Islet precursor cell (in vitro differentiated cells): ENCODE measurements around the gene ZCCHC7.
"Not testable (repeated sequence)": the region's sequence is repeated elsewhere in the genome, so short reads cannot be mapped to it uniquely, and the experiment has no call there.

ENCODE experiments used
- DNase-seq: peaks from one replicate; pipeline ENCODE4 v3.0.0-alpha.2; 2018

The ZCCHC7 gene

GRCh38 chr9:37301042-37301853, 180.9 kb downstream of the ZCCHC7 start:
- DNase-seq, result no peak

GRCh38 chr9:37301854-37302172, 181.4 kb downstream of the ZCCHC7 start:
- no peak for DNase-seq

DNA sequence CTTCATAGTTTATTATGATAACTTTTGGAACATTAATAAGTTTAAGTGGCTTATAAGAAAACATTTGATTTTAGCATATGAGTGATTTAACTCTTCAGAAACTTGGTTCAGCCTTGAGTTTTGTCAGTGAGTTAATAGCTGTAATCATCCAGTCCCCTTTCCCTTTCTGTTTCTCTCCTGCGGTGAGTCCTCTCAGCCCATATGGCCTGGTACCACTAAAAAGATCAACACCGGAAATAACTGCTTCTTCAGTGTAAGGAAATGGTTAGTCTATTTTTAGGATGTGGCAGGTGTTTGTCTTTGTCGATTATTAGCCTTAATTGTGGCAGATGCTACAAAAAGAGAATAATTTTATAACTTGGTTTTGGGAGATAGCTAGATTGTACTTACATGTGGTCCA, 181.9 kb downstream of the ZCCHC7 start:
- no peak for DNase-seq

DNA sequence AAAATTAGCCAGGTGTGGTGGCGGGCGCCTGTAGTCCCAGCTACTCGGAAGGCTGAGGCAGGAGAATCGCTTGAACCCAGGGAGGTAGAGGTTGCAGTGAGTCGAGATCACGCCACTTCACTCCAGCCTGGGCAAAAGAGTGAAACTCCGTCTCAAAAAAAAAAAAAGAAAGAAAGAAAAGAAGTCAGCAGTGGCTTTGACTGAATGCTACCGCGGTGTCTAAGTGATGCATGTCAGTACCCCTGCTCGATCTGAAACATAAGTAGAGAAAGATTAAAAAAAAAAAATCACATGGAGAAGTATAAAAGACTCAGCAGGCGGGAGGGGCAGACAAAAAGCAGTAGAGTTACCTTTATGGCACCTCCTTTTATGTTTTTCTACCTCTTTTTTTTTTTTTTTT, 182.9 kb downstream of the ZCCHC7 start:
- DNase-seq, result not testable (repeated sequence)

GRCh38 chr9:37309136-37309535, 188.8 kb downstream of the ZCCHC7 start:
- DNase-seq, result peak; percentile 53

- no peak for DNase-seq
Observed at GRCh38 chr9:37311938-37312708, 191.7 kb downstream of the ZCCHC7 start.

DNA sequence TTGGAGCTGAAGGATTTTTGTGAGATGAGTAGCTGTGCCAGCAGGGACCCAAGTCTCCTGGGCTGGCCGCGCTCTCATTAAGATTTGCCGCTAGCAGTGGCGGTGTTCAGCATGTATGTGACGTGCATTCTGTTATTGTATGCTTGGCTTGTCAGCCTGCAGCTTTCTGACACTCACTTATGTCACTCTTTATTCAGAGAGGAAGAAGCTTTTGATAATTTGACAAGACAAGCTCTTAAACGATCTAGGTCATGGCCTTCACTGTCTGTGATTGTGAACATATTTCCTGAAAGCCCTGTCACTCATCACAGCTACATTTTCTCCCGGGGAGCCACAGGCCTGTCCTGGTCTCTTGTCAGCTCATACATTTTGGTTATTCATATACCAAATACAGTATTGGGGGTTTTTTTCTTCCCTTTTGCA, 203.9 kb downstream of the ZCCHC7 start:
- no peak for DNase-seq

DNA sequence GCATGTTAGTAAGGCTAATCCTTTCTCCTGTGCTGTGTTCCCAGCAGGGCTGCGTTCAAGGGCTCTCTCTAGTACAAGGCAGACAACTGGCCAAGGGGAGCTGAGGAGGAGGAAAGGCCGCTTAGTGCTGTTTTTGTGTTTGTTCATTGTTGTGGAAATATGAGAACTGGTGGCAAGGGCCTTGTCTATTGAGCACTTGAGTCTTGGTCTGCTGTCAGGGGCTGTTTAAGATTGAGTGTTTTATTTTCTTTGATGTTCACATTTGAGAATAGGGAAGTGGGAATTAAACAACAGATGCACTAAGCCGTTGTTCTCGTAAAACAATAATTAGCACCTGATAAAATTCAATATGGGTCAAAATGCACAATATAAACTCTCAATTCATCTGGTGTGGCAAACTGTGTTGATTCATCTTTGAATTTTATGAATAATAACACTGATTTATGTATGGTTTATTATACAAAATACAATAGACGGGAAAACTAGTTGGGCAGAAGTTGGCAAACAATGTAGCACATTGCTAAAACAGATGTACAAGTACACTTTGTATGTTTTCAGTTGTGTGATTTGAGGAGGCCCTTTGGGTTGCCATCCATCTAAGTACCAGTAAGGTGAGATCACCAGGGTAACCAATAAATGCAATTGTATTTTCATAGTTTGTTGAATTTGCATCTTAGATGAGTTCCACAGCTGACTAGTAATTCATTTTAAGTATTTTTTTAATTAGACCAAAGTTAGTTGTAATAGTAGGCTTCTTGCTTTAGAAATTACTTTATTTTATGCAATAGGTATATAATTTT, 204.5 kb downstream of the ZCCHC7 start:
- DNase-seq, result no peak

GRCh38 chr9:37325778-37326177, 205.4 kb downstream of the ZCCHC7 start:
- no peak for DNase-seq

DNA sequence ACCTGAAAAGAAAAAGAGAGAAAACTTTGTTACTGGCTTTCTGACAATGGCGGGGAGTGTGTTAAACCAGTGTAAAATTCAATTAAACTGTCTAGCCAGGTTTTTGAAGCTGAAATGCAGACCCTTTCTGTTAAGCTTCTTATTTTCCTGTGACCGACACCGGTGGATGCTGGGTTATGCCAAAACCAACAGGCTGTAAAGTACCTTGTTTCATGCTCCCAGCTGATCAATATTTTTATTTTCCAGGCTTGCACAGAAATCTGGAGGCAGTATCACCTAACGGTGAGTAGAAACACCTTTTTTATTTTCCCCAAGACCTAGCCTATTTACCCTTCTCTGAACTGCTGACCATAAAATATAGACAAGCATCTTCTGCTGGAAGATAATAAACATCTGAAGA, 207.2 kb downstream of the ZCCHC7 start:
- DNase-seq, result no peak

DNA sequence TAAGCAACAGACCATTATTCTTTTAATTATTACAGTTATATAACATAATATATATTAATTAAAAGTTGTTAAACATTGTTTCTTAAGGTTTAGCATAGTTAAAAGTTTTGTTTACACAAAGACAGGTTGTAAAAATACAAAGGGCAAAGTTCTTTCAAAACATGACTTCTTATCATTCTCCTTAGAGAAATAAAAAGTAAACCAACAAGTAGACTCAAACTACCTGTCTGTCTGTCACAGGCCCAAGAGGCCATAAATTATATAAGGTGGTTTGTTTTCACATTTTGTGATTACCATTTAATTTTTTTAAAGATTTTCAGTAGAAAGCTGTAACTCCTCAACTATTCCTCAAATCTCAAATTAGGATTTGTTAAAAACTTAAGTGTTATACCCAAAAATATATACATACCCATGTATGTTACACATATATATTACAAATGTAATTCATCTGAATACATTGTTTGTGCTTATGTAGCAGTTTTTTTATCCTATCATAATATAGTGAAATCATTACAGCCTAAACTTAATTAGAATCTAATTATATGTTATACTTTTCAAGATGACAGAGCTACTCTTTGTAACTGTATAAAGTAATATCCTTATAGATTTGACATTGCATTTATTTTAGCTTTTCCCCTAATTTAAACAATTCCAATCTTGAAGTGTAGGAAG, 208.3 kb downstream of the ZCCHC7 start:
- no peak for DNase-seq

DNA sequence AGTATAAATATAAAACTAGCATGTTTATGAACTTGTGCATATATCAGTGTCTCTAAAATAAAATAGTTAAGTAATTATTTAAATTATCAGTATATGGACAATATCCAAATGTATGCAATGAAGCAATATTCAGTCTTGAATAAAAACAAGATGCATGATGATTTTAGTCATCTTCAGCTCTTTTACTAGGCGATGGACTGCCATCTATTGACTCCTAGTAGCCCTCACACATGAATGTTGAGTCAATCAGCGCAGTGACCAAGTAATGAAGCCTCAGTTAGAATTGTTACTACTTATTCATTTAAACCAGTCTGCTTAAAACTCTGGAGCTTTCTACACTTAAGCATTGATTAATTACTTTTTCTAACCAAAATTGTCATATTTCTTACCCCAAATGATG, 209.2 kb downstream of the ZCCHC7 start:
- no peak for DNase-seq

DNA sequence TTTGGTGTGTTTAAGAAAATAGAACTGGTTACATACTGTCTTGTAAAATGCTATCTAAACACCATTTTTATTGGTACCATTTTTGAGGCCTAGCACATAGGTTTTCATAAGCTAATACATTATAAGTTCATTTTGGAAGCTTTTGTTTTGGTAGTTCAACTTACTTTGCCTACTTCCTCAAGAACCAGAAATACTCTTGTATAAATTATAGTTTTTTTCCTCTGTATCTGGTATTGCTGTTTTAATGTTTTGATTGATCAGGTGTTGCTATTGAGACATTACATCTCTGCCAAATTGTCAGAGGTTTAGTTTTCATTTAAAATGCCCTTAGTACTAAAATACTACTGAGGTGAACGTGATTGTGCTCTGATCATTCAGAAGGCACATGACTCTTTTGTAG, 211.5 kb downstream of the ZCCHC7 start:
- DNase-seq, result no peak

DNA sequence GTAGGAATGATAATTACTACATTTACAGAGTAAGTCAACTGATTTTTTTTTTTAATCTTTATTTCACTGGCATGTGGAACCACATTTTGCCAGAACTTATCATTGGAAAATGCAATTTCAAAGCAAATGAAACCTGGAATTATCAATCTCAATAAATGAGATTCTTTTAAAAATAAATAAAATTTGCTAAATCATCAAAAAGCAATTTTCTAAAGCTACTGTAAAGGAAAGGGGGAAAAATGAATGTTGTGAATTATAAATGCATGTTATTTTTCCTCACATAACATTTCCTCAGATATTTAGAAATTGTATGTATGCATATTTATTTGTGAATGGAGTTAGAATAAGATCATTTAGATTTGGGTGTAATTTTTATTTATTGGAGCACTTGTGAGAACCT, 212.2 kb downstream of the ZCCHC7 start:
- no peak for DNase-seq

DNA sequence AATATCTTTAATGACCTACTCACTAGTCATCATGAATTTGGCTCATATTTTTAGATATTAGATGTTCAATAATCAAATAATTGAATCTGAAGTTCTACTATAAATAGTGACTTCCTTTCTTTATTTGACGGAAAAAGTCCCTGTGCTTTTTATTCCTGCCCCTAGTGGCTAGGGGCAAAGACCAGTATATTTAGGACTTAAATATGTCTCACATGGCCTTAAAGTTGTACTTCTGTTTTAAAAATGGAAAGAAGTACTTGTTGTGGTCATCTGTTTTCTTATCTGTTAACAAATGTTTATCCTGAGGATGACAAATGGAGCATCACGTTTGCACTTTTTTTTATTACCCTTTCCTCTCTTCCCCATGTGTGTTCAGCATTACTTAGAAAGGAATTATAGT, 212.9 kb downstream of the ZCCHC7 start:
- no peak for DNase-seq

GRCh38 chr9:37335238-37335637, 214.9 kb downstream of the ZCCHC7 start:
- no peak for DNase-seq

GRCh38 chr9:37336150-37336549, 215.8 kb downstream of the ZCCHC7 start:
- DNase-seq, result no peak

DNA sequence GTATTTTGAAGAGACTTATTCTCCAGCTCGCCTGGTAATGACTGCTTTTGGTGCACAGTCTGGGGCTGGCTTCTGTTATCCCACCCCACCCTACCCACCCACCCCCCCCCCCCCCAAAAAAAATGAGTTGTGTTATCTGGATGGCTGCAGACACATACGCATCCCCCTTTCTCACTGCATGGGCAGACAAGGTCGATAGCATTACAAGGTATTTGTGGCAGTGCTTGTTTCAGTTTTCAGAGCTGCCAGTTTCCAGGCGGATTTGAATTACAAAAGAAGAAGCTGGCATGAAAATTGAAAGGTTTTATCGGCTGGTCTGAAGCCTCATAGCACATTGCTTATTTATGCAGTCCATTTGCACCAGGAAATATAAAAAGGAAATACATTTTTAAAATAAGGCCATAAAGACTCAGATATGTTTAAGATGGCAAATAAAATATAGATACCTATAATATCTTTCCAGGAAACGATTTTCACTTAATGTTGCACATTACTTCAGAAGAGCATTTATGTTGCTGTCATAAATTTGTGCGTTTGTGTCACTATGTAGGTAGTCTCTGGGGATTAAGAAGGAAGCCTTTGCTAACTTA, 217.0 kb downstream of the ZCCHC7 start:
- DNase-seq, result no peak

GRCh38 chr9:37338218-37338617, 217.8 kb downstream of the ZCCHC7 start:
- no peak for DNase-seq

GRCh38 chr9:37339923-37340322, 219.5 kb downstream of the ZCCHC7 start:
- no peak for DNase-seq

DNA sequence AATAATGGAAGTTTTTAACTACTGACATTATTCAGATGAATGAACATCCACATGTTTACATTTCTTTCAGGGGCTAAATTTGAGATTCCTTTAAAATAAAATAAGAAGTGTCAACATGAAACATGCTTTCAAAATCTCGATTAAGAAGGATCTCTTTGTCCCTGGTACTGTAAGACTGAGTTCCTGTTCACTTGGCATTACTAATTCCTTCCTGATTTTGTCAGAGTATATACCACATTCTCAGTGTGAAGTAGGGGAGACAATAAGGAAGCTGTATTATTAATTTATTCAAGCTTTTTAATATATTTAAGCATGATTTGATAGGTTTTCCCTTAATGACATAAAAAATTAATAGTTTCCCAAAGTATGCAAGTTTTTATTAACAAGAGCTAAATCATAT, 220.6 kb downstream of the ZCCHC7 start:
- DNase-seq, result no peak

GRCh38 chr9:37341704-37342103, 221.3 kb downstream of the ZCCHC7 start:
- no peak for DNase-seq

- DNase-seq, result no peak
Observed at GRCh38 chr9:37342493-37342892, 222.1 kb downstream of the ZCCHC7 start.
